GM12875 (cell line): Measurements from ENCODE around the gene PDCD11.

Source experiments
- H3K4me3 ChIP-seq: one replicate; pipeline ENCODE4 v1.5.1; 2011; ENCODE audit warnings: low read depth, low read length, control low read depth
- TF ChIP-seq, protein P1 (sequence below): IDR thresholded peaks from 2 replicates; pipeline ENCODE4 v1.5.1; 2011; ENCODE audit warnings: low read depth, mild to moderate bottlenecking, control low read depth, inconsistent platforms, low read length, moderate library complexity, borderline replicate concordance; ENCODE audit not compliant: insufficient read depth

The PDCD11 gene

GRCh38 chr10:103419101-103419500, 22.7 kb downstream of the PDCD11 start:
- no peak overlapping the region for H3K4me3 ChIP-seq
- TF ChIP-seq, protein P1, sequence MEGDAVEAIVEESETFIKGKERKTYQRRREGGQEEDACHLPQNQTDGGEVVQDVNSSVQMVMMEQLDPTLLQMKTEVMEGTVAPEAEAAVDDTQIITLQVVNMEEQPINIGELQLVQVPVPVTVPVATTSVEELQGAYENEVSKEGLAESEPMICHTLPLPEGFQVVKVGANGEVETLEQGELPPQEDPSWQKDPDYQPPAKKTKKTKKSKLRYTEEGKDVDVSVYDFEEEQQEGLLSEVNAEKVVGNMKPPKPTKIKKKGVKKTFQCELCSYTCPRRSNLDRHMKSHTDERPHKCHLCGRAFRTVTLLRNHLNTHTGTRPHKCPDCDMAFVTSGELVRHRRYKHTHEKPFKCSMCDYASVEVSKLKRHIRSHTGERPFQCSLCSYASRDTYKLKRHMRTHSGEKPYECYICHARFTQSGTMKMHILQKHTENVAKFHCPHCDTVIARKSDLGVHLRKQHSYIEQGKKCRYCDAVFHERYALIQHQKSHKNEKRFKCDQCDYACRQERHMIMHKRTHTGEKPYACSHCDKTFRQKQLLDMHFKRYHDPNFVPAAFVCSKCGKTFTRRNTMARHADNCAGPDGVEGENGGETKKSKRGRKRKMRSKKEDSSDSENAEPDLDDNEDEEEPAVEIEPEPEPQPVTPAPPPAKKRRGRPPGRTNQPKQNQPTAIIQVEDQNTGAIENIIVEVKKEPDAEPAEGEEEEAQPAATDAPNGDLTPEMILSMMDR: no peak

DNA sequence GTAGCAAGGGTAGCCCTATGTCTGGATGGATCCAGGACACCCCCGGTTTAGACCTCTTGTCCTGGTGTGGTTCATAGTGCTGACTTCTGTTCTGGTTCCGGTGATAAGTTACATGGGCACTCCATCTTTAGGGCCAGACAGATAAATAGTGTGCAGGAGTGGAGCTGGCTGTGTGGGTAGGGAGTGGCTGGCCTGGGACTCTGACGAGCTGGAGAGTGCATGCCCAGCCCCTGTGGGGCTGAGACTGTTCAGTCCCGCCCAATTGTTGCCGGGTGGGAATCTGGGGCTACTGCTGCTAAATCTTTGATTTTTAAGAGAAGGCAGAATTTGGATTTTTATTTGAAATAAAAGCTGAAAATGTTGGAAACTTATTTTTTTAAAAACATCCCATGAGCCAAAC, 27.3 kb downstream of the PDCD11 start:
- no peak overlapping the region for H3K4me3 ChIP-seq
- TF ChIP-seq, protein P1: no peak

- H3K4me3 ChIP-seq: no peak overlapping the region
These were observed 31.4 kb downstream of the PDCD11 start for GRCh38 chr10:103427866-103428265.

DNA sequence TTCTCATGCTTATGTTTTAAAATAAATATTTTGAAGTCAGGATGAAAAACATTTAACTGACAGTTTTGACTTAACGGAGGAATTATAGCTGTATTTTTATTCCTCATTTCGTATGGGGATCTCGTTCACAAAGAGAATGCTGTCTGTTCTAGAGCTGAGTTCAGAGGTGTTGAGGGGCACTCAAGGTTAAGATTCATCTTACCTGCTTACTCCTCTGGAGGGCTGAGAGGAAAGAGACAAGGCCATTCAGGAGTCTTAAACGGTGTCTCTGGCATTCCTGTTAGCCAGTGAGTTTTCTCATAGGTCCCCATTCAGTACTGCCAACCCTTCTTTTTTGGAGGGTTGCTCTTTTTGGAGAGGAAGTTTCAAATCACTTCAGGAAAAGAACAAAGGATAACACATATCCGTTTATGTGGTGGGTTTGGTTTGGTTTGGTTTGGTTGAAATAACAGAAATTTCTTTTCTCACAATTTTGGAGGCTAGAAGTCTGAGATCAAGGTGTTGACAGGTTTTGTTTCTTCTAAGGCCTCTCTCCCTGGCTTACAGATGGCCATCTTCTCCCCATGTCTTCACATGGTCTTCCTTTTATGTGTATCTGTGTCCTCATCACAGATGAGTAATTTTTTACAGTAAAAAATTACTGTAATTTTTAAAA, 32.7 kb downstream of the PDCD11 start:
- H3K4me3 ChIP-seq: no peak overlapping the region
- TF ChIP-seq, protein P1: no peak

More at GRCh38 chr10:103427866-103428265, 31.4 kb downstream of the PDCD11 start:
- TF ChIP-seq, protein P1: no peak

DNA sequence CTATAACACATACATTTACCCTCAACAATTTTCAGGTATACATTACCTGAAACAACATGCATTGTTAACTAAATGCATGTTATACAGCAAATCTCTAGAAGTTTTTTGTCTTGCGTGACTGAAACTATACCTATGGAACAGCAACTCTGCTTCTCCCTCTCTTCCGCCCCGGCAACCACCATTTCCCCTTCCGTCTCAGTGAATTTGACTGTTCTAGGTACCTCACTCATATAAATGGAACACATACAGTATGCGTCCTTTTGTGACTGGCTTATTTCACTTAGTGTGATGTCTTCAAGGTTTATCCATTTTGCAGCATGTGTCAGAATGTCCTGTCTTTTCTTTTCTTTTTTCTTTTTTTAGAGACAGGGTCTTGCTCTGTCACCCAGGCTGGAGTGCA, 33.2 kb downstream of the PDCD11 start:
- TF ChIP-seq, protein P1: no peak
- no peak overlapping the region for H3K4me3 ChIP-seq

DNA sequence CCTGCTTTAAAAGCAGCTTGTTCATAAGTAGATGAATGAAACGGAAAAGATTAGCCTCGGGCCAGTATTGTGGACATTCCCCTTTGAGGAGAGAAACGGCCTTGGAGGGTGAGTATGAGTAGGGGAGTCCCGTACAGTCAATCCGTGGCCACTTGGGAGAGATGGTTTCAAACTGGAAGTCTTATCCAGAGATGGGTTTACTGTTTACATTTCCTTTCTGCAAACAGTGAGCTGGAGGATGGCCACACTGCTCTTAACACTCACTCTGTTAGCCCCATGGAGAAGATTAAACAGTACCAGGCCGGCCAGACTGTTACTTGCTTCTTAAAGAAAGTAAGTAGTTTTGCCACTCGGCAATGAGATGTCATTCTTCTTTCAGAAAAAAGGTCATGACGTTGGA, 35.5 kb downstream of the PDCD11 start:
- TF ChIP-seq, protein P1: no peak
- H3K4me3 ChIP-seq: no peak overlapping the region

DNA sequence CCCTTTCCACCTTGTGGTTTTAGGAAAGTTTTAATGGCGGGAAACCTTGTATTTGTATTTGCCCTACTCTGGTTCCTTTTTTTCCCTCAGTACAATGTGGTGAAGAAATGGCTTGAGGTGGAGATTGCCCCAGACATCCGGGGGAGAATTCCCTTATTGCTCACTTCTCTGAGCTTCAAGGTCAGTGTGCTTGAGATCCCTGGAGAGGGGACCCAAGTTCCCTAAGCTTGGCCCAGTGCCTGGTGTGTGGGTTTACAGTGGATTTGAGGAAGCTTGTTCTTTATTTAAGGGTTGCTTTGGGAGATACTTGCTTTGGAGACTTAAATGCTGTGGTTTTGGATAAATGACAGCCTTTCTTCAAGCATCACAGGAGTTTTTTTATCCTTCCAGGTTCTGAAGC, 37.4 kb downstream of the PDCD11 start:
- TF ChIP-seq, protein P1: no peak
- no peak overlapping the region for H3K4me3 ChIP-seq
